ENCODE results near the gene TNFRSF1A. TPM values are rescaled to one million over a fixed set of nuclear protein-coding genes. Genes with fewer than 3 reads are reported as not detected.
A peak's percentile ranks its signal among the peaks of the same experiment; 100 is the strongest.

TNFRSF1A gene
- total RNA-seq, 1 experiment from 2014 or later, result 103 TPM

DNA sequence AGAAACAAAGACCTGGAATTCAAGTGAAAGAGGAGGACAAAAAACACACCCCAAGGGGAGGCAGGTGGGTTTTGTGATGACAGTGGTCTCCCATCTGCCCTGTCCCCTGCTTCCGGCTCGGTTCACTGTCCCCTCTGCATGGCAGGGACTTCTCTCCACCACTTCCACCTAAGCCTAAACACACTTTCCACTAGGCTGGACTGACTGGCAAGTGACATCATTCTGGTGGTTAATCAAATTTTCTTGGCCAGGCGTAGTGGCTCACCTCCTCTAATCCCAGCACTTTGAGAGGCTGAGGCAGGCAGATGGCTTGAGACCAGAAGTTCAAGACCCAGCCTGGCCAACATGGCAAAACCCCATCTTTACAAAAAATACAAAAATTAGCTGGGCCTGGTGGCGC is 19.5 kb downstream of the TNFRSF1A start:
- no TSS peak for BruUV-seq (replicated peaks)
- H3K27me3 Mint-ChIP-seq (ENCODE audit: insufficient read depth, unreplicated experiment), result no peaks in the 10 kb centered on the region
- H3K36me3 Mint-ChIP-seq (ENCODE audit: insufficient read depth, unreplicated experiment), result peaks cover 27% of the 10 kb centered on the region
- H3K9me3 Mint-ChIP-seq (ENCODE audit: unreplicated experiment), result no peaks in the 10 kb centered on the region
- intact Hi-C loops (cut with micrococcal nuclease), result loop anchor here (2.0 kb wide), 3 partner anchors 30 to 62 kb away; partner anchors contain the start of gene LTBR
- CTCF ChIA-PET, result interaction anchor here (0.7 to 2.2 kb wide), 15 partner anchors 7 to 246 kb away, joined by 3 to 19 read pairs (median 5); partner anchors contain the start of gene NOP2
- DNase-seq (ENCODE audit: unreplicated experiment), result no peak
- H3K27ac Mint-ChIP-seq (ENCODE audit: low read depth, unreplicated experiment), result no peak overlapping the region
- no peak overlapping the region for H3K4me3 Mint-ChIP-seq (ENCODE audit: unreplicated experiment)
- TF ChIP-seq, protein P1, sequence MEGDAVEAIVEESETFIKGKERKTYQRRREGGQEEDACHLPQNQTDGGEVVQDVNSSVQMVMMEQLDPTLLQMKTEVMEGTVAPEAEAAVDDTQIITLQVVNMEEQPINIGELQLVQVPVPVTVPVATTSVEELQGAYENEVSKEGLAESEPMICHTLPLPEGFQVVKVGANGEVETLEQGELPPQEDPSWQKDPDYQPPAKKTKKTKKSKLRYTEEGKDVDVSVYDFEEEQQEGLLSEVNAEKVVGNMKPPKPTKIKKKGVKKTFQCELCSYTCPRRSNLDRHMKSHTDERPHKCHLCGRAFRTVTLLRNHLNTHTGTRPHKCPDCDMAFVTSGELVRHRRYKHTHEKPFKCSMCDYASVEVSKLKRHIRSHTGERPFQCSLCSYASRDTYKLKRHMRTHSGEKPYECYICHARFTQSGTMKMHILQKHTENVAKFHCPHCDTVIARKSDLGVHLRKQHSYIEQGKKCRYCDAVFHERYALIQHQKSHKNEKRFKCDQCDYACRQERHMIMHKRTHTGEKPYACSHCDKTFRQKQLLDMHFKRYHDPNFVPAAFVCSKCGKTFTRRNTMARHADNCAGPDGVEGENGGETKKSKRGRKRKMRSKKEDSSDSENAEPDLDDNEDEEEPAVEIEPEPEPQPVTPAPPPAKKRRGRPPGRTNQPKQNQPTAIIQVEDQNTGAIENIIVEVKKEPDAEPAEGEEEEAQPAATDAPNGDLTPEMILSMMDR (IDR thresholded peaks at IDR 0.05; ENCODE audit: unreplicated experiment), result no peak
- POLR2A ChIA-PET, result interaction anchor here (0.7 to 2.7 kb wide), 11 partner anchors 8 to 486 kb away, joined by 3 to 27 read pairs (median 10); partner anchors contain the start of genes SCNN1A and TNFRSF1A
- H3K4me1 Mint-ChIP-seq (ENCODE audit: insufficient read depth, unreplicated experiment), result peaks cover 38% of the 10 kb centered on the region

DNA sequence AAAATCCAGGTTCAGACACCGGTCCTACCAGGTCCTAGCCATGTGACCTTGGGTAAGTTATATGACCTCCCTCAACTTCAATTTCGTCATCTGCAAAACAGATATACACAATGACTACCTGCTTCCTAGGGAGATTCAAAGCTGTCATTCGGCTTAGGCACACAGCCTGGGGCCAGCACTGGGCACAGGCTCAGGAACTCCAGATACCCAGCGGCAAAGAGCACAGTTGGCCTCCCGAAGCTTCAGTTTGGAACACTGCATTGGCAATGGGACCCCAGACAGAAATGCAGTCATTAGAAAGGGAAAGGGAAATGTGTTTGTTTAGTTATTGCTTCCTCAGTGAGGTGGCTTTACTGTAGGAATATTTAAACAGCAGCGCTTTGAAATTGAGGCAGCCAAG is 20.0 kb downstream of the TNFRSF1A start:
- Mint-ChIP-seq H3K27me3 (ENCODE audit: insufficient read depth, unreplicated experiment) (no peaks in the 10 kb centered on the region), H3K36me3 (ENCODE audit: insufficient read depth, unreplicated experiment) (peaks cover 23% of the 10 kb centered on the region), H3K9me3 (ENCODE audit: unreplicated experiment) (no peaks in the 10 kb centered on the region), H3K4me1 (ENCODE audit: insufficient read depth, unreplicated experiment) (peaks cover 38% of the 10 kb centered on the region), H3K27ac (ENCODE audit: low read depth, unreplicated experiment) (no peak overlapping the region), H3K4me3 (ENCODE audit: unreplicated experiment) (no peak overlapping the region)
- ChIA-PET CTCF (interaction anchor here (1.2 to 2.2 kb wide), 5 partner anchors 10 to 70 kb away, joined by 3 to 19 read pairs (median 6); no protein-coding TSS in a partner anchor), POLR2A (interaction anchor here (1.5 to 2.7 kb wide), 8 partner anchors 8 to 55 kb away, joined by 3 to 27 read pairs (median 10); partner anchors contain the start of gene SCNN1A)
- intact Hi-C loops (cut with micrococcal nuclease), result loop anchor here (2.0 kb wide), 3 partner anchors 29 to 63 kb away; partner anchors contain the start of gene LTBR
- BruUV-seq (replicated peaks), result no TSS peak
- no peak for DNase-seq (ENCODE audit: unreplicated experiment)
- TF ChIP-seq, protein P1 (IDR thresholded peaks at IDR 0.05; ENCODE audit: unreplicated experiment), result no peak

DNA sequence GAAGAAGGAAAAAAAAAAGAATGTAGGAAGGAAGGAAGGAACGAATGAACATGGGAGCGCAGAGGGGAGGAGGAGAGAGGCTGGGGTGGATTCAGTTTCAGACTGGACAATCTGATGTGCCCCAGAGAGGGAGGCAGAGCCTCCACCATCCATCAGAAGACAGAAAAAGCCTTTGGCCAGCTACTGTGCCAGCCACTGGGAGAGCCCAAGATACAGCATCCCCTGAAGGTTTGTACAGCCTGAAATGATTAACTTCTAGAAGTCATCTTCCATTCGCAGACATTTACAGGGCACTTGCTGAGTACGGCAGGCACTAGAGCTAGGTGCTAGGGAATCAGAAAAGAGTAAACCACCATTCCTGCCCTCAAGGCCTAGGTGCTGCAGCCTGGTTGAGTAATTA is 22.4 kb downstream of the TNFRSF1A start:
- no peaks in the 10 kb centered on the region for H3K27me3 Mint-ChIP-seq (ENCODE audit: insufficient read depth, unreplicated experiment)
- intact Hi-C loops (cut with micrococcal nuclease), result no loop called here
- CTCF ChIA-PET, result interaction anchor here (0.7 to 1.6 kb wide), 8 partner anchors 10 to 146 kb away, joined by 3 to 9 read pairs (median 5); no protein-coding TSS in a partner anchor
- TF ChIP-seq, protein P1 (IDR thresholded peaks at IDR 0.05; ENCODE audit: unreplicated experiment), result no peak
- no TSS peak for BruUV-seq (replicated peaks)
- H3K36me3 Mint-ChIP-seq (ENCODE audit: insufficient read depth, unreplicated experiment), result peaks cover 1% of the 10 kb centered on the region
- H3K9me3 Mint-ChIP-seq (ENCODE audit: unreplicated experiment), result no peaks in the 10 kb centered on the region
- peaks cover 23% of the 10 kb centered on the region for H3K4me1 Mint-ChIP-seq (ENCODE audit: insufficient read depth, unreplicated experiment)
- no peak for DNase-seq (ENCODE audit: unreplicated experiment)
- POLR2A ChIA-PET, result interaction anchor here (0.8 to 3.1 kb wide), 8 partner anchors 10 to 53 kb away, joined by 3 to 15 read pairs (median 4); partner anchors contain the start of gene TNFRSF1A
- H3K27ac Mint-ChIP-seq (ENCODE audit: low read depth, unreplicated experiment), result no peak overlapping the region
- no peak overlapping the region for H3K4me3 Mint-ChIP-seq (ENCODE audit: unreplicated experiment)

DNA sequence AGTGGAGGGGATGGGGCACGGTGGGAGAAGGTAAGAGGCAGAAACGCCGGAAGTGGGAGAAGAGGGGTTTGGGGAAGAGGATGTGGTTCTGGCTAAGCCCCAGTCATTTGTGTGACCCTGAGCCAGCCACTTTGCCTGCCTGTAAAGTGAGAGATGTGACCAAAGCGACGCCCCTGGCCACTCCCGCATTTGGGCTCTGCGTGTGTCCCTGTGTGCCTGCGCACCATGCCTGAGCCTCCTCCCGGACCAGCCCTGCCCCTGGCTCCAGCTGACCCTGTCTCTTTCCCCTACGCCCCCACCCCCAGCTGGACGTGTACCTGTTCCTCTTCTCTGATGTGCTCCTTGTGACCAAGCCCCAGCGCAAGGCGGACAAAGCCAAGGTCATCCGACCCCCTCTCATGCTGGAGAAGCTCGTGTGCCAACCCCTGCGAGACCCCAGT is 23.4 kb downstream of the TNFRSF1A start:
- no peak overlapping the region for H3K4me3 Mint-ChIP-seq (ENCODE audit: unreplicated experiment)
- ChIA-PET POLR2A (interaction anchor here (1.3 to 3.1 kb wide), 2 partner anchors 17 to 23 kb away, joined by 4 to 15 read pairs; partner anchors contain the start of gene TNFRSF1A), CTCF (interaction anchor here (1.1 to 1.2 kb wide), 2 partner anchors 34 to 147 kb away, joined by 5 read pairs; no protein-coding TSS in a partner anchor)
- DNase-seq (ENCODE audit: unreplicated experiment), result no peak
- no peaks in the 10 kb centered on the region for H3K9me3 Mint-ChIP-seq (ENCODE audit: unreplicated experiment)
- peak overlapping the region; percentile 66 for H3K27ac Mint-ChIP-seq (ENCODE audit: low read depth, unreplicated experiment)
- no peaks in the 10 kb centered on the region for H3K27me3 Mint-ChIP-seq (ENCODE audit: insufficient read depth, unreplicated experiment)
- intact Hi-C loops (cut with micrococcal nuclease), result no loop called here
- TF ChIP-seq, protein P1 (IDR thresholded peaks at IDR 0.05; ENCODE audit: unreplicated experiment), result no peak
- H3K36me3 Mint-ChIP-seq (ENCODE audit: insufficient read depth, unreplicated experiment), result no peaks in the 10 kb centered on the region
- no TSS peak for BruUV-seq (replicated peaks)
- H3K4me1 Mint-ChIP-seq (ENCODE audit: insufficient read depth, unreplicated experiment), result peaks cover 13% of the 10 kb centered on the region
